SJCRH30 (cell line): Measurements from ENCODE around the gene UBTD1. TPM values are rescaled to one million over a fixed set of nuclear protein-coding genes. Genes with fewer than 3 reads are reported as not detected.

ENCODE experiments used
- DNase-seq, 2 experiments: peaks; one replicate each; pipeline ENCODE4 v3.0.0-alpha.2; 2015 to 2020
- H3K27ac ChIP-seq: fragments of 250-450 bp; sonication (Bioruptor Pico); 2 replicates; pipeline ENCODE4 v1.5.1; 2020; ENCODE audit warnings: mild to moderate bottlenecking, moderate library complexity
- H3K27me3 ChIP-seq: fragments of 250-450 bp; sonication (Bioruptor Pico); 2 replicates; pipeline ENCODE4 v1.5.1; 2020; ENCODE audit warnings: mild to moderate bottlenecking, moderate library complexity
- H3K36me3 ChIP-seq: fragments of 250-450 bp; sonication (Bioruptor Pico); 2 replicates; pipeline ENCODE4 v1.5.1; 2020; ENCODE audit warnings: mild to moderate bottlenecking, moderate library complexity
- H3K4me1 ChIP-seq: fragments of 250-450 bp; sonication (Bioruptor Pico); 2 replicates; pipeline ENCODE4 v1.5.1; 2020; ENCODE audit warnings: mild to moderate bottlenecking, moderate library complexity
- H3K4me3 ChIP-seq: fragments of 250-450 bp; sonication (Bioruptor Pico); 2 replicates; pipeline ENCODE4 v1.5.1; 2020; ENCODE audit warnings: mild to moderate bottlenecking, moderate library complexity
- H3K9me3 ChIP-seq: fragments of 250-450 bp; sonication (Bioruptor Pico); replicated peaks from 2 replicates; pipeline ENCODE4 v1.5.1; 2020; ENCODE audit warnings: mild to moderate bottlenecking, moderate library complexity
- total RNA-seq: library from RNA; depleted of rRNA; stranded (reverse); fragments of >200 nt; shearing (Covaris generic); gene quantifications from 2 replicates; pipeline ENCODE4 v1.2.3, GENCODE V29; 2014

Gene UBTD1
- total RNA-seq, 1 experiment from 2014 or later = 14.3 TPM

DNA sequence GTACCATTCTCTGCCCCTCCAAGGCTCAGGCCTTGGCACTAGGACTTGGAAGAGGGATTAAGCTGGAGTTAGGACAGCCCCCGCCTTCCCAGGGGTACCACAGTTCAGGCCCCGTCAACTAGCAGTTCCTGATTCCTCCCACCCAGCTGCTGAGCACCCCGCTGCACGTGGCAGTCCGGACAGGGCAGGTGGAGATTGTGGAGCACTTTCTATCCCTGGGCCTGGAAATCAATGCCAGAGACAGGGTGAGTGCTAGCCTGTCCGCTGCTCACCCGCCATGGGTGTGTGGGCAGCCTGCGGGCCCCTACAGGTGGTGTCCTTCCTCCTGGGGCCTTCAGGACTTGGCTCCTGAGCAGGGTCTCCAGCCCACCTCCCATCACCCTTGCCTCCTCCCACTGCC lies 83.4 kb downstream of the UBTD1 start:
- Histone ChIP-seq H3K36me3 (no peaks in the 10 kb centered on the region), H3K4me3 (no peak overlapping the region), H3K27me3 (no peaks in the 10 kb centered on the region), H3K4me1 (peaks cover 18% of the 10 kb centered on the region), H3K9me3 (no peaks in the 10 kb centered on the region), H3K27ac (no peak overlapping the region)
- DNase-seq = no peak

DNA sequence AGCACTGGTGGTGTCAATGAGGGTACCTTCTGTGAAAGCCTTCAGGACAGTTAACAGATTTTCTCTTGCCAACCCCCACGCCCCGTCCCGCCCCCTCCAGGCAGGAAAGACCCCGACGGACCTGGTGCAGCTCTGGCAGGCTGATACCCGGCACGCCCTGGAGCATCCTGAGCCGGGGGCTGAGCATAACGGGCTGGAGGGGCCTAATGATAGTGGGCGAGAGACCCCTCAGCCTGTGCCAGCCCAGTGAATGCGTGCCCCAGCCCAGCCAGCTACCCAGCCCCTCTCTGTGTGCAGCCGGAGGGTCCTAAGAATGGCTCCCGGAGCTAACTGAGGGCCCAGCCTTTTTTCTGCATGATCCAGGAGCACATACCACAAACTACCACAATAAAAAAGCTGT lies 84.8 kb downstream of the UBTD1 start:
- Histone ChIP-seq H3K27ac (no peak overlapping the region), H3K36me3 (no peaks in the 10 kb centered on the region), H3K4me3 (no peak overlapping the region), H3K4me1 (peaks cover 19% of the 10 kb centered on the region), H3K9me3 (no peaks in the 10 kb centered on the region), H3K27me3 (no peaks in the 10 kb centered on the region)
- no peak for DNase-seq

DNA sequence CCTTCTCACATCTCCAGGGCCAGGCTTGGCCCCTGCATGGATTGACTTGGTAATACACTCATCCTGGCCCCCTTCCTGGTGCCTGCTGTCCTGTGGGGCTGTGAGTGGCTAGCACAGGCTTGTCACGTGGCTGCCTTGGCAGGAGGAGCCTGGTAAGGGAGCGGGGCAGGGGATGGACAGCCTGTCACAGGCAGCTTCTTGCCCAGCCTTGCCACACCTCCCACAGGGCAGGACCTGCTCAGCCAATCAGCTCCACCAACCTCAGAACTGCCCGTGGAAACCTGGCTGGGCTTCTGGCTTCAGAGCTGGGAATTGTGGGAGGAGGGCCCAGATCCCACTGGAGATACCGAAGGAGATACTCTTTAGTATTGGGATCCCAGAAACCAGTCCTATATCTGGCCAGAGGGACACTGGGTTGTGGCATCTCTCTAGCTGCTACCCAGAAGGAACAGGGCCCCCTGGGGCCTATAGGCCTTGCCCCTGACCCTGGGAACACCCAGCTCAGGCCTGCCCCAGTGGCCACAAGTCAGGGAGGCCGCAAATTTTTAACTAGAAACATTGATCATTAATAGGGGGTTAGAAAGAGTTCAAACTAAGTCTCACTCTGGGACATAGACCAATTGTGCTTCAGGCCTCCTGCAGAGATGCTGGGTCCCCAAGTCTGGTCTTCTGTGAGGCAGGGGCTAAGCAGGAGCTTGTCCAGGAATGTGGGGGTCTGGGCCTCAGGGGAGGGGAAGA lies 85.5 kb downstream of the UBTD1 start, which contains the start of gene HOGA1:
Gene HOGA1, plus strand, starts transcription at position 330 of the 738 bp plus-strand sequence. Its CDS starts 315 bp downstream, at position 645.
- Histone ChIP-seq H3K4me3 (peak within 1 kb of the TSS; percentile 19), H3K9me3 (no peaks in the 10 kb centered on the region), H3K27ac (peak within 1 kb of the TSS; percentile 22), H3K36me3 (no peaks in the 10 kb centered on the region), H3K4me1 (peaks cover 27% of the 10 kb centered on the region), H3K27me3 (no peaks in the 10 kb centered on the region)
- peak; percentile 90 to 91 for DNase-seq

DNA sequence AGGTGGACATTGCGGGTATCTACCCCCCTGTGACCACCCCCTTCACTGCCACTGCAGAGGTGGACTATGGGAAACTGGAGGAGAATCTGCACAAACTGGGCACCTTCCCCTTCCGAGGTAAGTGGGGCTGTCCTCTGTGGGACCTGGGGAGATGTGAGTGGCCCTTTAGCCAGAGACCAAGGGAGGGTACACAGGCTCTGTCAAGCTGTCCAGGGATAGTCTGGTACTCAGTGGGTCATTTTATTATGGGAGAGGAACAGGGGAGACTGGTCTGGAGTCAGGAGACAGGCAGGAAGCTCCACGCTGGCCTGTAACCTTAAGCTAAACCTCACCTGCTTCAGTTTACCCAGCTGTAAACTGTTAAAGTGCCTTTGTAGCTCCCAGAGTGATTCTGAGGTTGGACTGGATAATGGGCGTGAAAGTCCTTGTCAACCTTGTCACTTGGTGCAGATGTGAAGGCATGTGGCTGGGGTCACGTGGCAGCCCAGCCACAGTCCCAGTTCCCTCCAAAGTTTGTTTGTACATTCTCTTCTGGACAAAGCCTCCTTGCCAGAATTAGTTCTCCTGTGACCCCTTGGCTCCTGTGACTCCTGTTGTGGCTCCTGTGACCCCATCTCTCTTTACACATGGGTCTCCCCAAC lies 86.2 kb downstream of the UBTD1 start:
- H3K4me3 ChIP-seq = no peak overlapping the region
- no peaks in the 10 kb centered on the region for H3K36me3 ChIP-seq
- H3K27me3 ChIP-seq = no peaks in the 10 kb centered on the region
- H3K9me3 ChIP-seq = no peaks in the 10 kb centered on the region
- DNase-seq = peak; percentile 32 to 59
- H3K4me1 ChIP-seq = peaks cover 34% of the 10 kb centered on the region
- H3K27ac ChIP-seq = peak overlapping the region; percentile 22

DNA sequence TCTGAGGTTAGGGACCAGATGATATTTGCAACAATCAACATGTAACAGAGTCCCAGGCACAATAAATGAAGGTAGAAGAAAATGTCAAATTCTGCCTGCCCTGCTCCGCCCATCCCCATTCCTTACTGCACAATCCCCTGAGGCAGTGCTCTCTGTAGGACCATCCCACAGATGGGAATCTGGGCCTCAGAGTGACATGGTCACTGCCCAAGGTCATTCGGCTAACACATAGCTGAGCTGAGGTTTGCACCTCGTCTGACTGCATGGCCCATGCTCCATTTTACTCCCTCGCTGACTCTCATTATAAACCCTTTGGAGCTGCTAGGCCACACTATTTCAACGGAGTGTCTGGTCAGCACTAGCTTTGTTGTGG lies 86.7 kb downstream of the UBTD1 start:
- no peak overlapping the region for H3K4me3 ChIP-seq
- no peak for DNase-seq
- 0 out of 2 replicates have a peak overlapping the region, but pooled peaks have one; percentile 22 for H3K27ac ChIP-seq
- no peaks in the 10 kb centered on the region for H3K36me3 ChIP-seq
- H3K27me3 ChIP-seq = no peaks in the 10 kb centered on the region
- H3K4me1 ChIP-seq = peaks cover 39% of the 10 kb centered on the region
- no peaks in the 10 kb centered on the region for H3K9me3 ChIP-seq

DNA sequence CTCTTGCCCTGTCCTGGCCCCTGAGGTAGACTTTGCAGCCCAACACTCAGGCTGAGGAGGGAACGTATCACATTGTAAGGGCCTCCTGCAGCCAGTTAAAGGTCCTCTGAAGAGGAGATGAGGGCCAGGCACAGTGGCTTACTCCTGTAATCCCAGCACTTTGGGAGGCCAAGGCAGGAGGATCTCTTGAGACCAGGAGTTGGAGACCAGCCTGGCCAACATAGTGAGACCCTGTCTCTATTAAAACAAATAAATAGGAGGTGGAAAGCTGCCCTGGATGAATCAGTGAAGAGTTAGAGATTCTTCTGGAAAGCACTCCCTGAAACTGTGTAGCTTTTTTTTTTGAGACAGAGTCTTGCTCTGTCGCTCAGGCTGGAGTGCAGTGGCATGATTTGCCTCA lies 88.5 kb downstream of the UBTD1 start:
- H3K9me3 ChIP-seq = no peaks in the 10 kb centered on the region
- no peak for DNase-seq
- H3K27ac ChIP-seq = no peak overlapping the region
- no peaks in the 10 kb centered on the region for H3K36me3 ChIP-seq
- no peaks in the 10 kb centered on the region for H3K27me3 ChIP-seq
- no peak overlapping the region for H3K4me3 ChIP-seq
- peaks cover 46% of the 10 kb centered on the region for H3K4me1 ChIP-seq

DNA sequence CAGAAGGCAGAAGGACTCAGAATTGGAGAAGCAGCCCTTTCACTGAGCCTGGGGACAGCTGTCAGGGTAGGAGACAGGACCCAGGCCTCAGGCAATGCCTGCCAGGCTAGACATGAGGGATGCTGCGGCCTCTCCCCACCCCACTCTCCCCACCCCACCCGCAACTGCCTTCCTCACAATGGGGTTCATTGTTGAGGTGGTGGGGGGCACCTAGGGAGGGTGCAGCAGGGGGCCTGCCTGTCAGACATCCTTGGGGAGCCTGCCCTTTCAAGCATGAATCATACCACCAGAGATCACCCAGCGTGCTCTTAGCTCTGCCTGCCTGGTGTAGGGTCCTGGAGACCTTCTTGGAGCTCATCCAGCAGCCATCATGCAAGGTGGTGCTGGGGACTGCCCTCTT lies 90.8 kb downstream of the UBTD1 start, which contains the start of gene C10orf62:
Gene C10orf62, plus strand, starts transcription at position 243 of the 400 bp plus-strand sequence. CDS start 177 bp downstream, outside the sequence.
- Histone ChIP-seq H3K27ac (peak within 1 kb of the TSS; percentile 74), H3K27me3 (no peaks in the 10 kb centered on the region), H3K4me1 (peaks cover 44% of the 10 kb centered on the region), H3K36me3 (no peaks in the 10 kb centered on the region), H3K9me3 (no peaks in the 10 kb centered on the region), H3K4me3 (no peak within 1 kb of the TSS)
- peak; percentile 79 to 85 for DNase-seq

DNA sequence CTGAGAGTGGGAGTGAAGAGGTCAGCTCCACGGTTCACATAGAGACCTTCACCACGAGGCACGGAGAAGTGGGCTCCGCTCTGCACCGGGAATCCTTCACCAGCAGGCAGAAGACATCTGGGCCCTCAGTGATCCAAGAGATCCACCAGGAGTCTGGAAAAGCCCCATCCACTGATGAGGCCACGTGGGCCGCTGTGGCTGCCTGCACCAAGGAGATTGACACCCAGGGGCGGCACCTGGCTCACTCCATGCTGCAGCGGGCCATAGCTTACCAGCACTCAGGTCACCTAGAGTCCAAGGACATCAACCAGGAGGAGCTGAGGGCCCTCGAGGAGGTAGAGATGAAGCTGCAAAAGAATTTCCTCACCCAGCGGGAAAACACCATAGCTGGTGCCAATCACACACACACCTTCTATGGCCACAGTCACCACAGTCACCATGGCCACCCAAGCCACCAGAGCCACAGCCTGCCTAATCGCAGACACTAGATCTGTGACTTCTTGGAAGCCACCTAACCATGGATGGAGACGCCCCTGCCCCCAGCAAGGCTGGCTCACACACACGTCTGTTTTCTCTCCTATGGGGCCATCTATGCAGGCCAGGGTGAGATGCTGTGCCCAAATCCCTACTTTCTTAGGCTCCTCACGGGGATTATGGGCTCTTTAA lies 91.5 kb downstream of the UBTD1 start:
- H3K36me3 ChIP-seq = no peaks in the 10 kb centered on the region
- H3K4me3 ChIP-seq = no peak overlapping the region
- peak overlapping the region; percentile 74 for H3K27ac ChIP-seq
- no peaks in the 10 kb centered on the region for H3K9me3 ChIP-seq
- DNase-seq = no peak
- peaks cover 36% of the 10 kb centered on the region for H3K4me1 ChIP-seq
- H3K27me3 ChIP-seq = no peaks in the 10 kb centered on the region

DNA sequence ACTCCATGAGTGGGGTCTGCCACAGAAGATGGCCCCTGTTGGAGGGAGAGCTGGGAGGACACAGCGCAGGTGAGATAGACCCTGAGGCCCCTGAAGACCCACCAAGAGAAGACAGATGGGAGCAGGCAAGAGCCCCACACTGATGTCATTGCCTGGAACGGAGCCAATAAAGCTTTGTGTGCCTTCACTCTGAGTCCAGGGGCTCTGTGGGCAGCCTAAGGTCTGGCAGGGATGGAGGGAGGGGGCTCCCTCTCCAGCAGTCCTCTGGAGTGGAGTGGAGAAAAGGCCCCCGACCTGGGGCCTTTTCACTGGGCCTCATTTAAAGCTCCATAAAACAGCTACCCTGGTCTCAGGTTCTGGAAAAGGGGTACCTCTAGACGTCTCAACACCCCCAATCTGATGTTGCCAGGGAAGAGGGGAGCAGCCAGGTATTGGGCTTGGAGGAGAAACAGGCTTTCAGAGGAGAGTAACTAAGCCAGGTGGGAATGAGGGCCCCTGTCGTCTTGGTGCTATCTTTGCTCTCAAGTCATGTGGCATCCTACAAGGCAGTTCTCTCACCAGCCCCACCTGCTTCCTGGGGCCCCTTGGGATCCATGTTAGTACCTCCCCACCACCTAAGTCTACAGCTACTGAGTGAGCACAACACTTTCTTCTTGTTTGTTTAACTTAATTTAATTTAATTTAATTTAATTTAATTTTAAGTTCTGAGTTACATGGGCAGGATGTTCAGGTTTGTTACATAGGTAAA lies 92.2 kb downstream of the UBTD1 start:
- Histone ChIP-seq H3K36me3 (no peaks in the 10 kb centered on the region), H3K4me1 (peaks cover 29% of the 10 kb centered on the region), H3K27me3 (no peaks in the 10 kb centered on the region), H3K9me3 (no peaks in the 10 kb centered on the region), H3K4me3 (no peak overlapping the region), H3K27ac (no peak overlapping the region)
- peak; percentile 38 to 70 for DNase-seq

DNA sequence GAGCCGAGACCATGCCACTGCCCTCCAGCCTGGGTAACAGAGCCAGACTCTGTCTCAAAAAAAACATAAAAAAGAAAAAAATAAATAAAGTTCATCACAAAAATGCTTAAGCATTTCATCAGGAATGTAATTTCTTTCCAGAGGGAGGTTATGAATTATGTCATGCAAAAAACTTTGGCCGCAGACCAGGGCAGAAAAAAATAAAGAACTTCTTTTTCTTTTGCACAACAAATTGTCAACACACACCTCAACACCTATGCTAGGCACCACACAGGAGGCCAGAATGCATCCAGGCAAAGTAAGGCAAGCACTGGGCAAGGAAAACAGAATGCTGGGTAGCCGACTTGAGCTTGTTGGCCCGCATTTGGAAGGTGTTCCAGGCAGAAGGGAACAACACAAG lies 94.7 kb downstream of the UBTD1 start:
- Histone ChIP-seq H3K27ac (no peak overlapping the region), H3K36me3 (no peaks in the 10 kb centered on the region), H3K27me3 (no peaks in the 10 kb centered on the region), H3K4me1 (peaks cover 31% of the 10 kb centered on the region), H3K4me3 (no peak overlapping the region), H3K9me3 (no peaks in the 10 kb centered on the region)
- DNase-seq = no peak

DNA sequence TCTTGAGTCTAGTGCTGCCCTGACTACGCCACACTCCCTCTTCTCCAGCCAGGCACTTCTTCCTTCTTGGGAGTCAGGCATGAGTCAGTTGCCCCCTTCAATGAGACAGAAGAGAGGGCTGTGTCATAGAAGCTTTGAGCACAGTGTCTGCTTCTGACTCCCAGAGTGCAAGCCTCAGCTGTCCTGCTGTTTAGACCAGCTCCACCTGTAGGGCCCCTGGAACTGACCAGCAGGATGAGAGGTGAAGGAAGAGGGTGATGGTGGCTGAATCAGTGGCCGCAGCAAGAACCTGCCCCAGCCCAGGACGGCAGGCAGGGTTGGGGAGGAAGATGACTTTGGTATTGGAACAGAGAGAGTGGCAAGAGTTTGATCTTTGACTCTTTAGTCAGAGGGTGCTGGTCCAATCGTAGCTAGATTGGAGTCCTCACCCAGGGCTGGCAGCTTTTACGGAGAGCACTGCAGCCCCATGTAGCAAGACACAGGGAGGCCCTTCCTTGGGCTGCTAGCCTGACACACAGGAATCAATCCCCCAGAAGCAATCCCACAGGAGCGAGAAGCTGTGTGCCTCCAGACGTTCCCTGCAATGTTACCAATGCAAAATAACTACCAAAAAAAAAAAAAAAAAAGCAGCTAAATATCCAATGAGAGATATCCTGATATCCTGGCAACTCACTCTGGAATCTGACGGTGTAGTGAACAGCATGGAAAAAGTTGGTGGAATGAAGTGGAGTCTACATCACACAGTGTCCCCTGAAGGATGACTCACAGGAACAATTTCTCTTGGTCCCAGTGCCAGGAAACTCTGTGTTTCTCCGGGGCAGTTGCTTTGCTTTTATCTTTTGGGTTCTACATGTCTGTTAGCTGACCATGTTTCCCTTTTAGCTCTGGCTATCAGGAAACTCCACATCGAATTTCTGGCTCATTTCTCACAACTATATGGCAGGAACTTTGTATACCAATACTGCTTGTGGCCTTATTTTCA lies 97.7 kb downstream of the UBTD1 start:
- Histone ChIP-seq H3K27ac (no peak overlapping the region), H3K27me3 (no peaks in the 10 kb centered on the region), H3K4me1 (peaks cover 4% of the 10 kb centered on the region), H3K4me3 (no peak overlapping the region), H3K36me3 (no peaks in the 10 kb centered on the region), H3K9me3 (no peaks in the 10 kb centered on the region)
- peak in 1 of 2 experiments; percentile 29 for DNase-seq

DNA sequence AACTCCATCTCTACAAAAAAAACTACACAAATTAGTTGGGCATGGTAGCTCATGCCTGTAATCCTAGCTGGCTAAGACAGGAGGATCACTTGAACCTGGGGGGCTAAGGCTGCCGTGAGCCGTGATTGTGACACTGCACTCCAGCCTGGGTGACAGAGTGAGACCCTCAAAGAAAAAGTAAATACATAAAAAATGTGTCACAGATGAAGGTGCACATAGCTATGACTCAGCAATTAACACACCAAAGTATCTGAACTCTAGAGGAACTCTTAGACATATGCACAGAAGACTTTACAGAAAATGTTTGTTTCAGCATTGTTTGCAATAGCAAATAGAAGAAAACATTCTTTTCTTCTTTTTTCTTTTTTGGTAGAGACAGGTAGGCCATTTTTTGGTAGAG lies 99.1 kb downstream of the UBTD1 start:
- H3K27ac ChIP-seq = no peak overlapping the region
- H3K36me3 ChIP-seq = no peaks in the 10 kb centered on the region
- H3K27me3 ChIP-seq = no peaks in the 10 kb centered on the region
- peaks cover 4% of the 10 kb centered on the region; the same call in 1 of the 2 replicates for H3K4me1 ChIP-seq
- no peak for DNase-seq
- H3K9me3 ChIP-seq = no peaks in the 10 kb centered on the region
- H3K4me3 ChIP-seq = no peak overlapping the region

DNA sequence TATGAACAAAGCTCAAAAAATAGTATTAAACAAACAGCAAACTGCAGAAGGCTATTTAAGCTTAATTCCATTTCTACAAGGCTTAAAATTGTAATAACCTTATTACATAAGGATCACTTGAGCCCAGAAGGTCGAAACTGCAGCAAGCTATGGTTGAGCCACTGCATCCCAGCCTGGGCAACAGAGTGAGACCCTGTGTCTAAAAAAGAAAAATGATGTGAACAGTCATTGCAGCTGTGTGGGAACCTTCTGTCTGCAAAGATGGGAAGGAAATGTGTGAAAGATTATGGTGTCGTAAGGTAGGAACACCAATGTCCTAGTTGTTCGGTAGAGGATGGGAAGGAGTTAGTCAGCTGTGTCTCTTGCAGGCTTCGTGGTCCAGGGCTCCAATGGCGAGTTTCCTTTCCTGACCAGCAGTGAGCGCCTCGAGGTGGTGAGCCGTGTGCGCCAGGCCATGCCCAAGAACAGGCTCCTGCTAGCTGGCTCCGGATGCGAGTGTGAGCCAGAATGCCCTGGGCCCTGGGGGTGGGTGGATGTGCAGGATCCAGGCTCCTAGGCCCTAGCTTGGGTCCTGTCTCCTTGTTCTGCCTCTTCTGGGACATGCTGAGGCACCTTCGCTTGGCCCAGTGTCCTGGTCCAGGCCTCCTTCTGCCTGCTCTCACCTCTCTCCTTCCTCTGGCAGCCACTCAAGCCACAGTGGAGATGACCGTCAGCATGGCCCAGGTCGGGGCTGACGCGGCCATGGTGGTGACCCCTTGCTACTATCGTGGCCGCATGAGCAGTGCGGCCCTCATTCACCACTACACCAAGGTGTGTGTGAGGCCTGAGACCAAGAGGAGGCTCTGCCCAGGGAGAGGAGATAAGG lies 99.9 kb downstream of the UBTD1 start:
- H3K27me3 ChIP-seq = no peaks in the 10 kb centered on the region
- DNase-seq = no peak
- H3K4me1 ChIP-seq = peaks cover 4% of the 10 kb centered on the region; the same call in 1 of the 2 replicates

More for the DNA sequence above, 99.9 kb downstream of the UBTD1 start:
- Histone ChIP-seq H3K27ac (no peak overlapping the region), H3K4me3 (no peak overlapping the region), H3K9me3 (no peaks in the 10 kb centered on the region), H3K36me3 (no peaks in the 10 kb centered on the region)
